ENCODE measurements around the gene COX5A. TPM values are rescaled to one million over a fixed set of nuclear protein-coding genes. Genes with fewer than 3 reads are reported as not detected.

The COX5A gene
- total and polyA plus RNA-seq, 2 donors (not counting 1 experiment from before 2014, with no cell fraction given): 53.3 to 77.3 TPM

DNA sequence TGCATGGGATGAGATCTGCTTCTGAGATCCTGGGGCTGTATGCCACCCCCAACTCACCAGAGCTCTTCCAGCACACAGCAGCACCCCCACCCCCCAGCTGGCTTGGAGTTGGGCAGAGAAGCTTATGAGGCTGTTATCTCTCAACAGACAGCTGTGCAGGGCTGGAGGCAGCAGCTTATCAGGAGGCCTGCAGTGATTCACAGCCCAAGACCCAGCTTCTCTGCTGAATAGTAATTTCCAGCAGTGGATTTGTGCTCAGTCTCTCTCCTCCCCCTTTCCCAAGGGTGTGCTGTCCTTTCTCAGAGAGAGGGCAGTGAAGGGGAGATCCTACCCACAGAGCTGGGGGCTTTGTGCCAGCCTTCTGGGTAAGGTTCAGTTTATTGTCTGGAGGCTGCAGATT, 16.6 kb upstream of the COX5A start:
- peaks cover 0 to 60% (median 28%) of the 10 kb centered on the region in 4 experiments for H3K27me3 ChIP-seq (replicated peaks in 1 of 4; ENCODE audit: control extremely low read depth in 1 of 4, control insufficient read depth in 3 of 4, insufficient read depth in 4 of 4, low read length in 3 of 4)
- POLR2A ChIA-PET: no interaction called here

GRCh38 chr15:74951006-74951405, 13.1 kb upstream of the COX5A start:
- H4K20me1 ChIP-seq (ENCODE audit: control insufficient read depth, insufficient read depth, low read length, poor library complexity, severe bottlenecking): peaks cover 20% of the 10 kb centered on the region
- H3K4me3 Mint-ChIP-seq: no peak overlapping the region
- no peak overlapping the region for H3K9ac ChIP-seq (ENCODE audit: low read length)
- H3K4me2 ChIP-seq (replicated peaks; ENCODE audit: low read depth, low read length, poor library complexity, severe bottlenecking): no peak overlapping the region
- H3K9me3 ChIP-seq (ENCODE audit: control extremely low read depth in 1 of 3, control insufficient read depth in 2 of 3, insufficient read depth in 1 of 3, low read length in 2 of 3): peaks cover 0 to 5% (median 0%) of the 10 kb centered on the region in 3 donors
- H3K4me1 ChIP-seq (ENCODE audit: control insufficient read depth in 2 of 2, insufficient read depth in 2 of 2, low read length in 2 of 2): peaks cover 12 to 14% of the 10 kb centered on the region in 2 donors
- H3K27ac ChIP-seq (ENCODE audit: low read length in 2 of 2): no peak overlapping the region
- peaks cover 10% of the 10 kb centered on the region for H3K4me1 Mint-ChIP-seq
- intact Hi-C loops (cut with micrococcal nuclease): no loop called here
- H3K27me3 Mint-ChIP-seq: peaks cover 7% of the 10 kb centered on the region
- CTCF ChIA-PET: interaction anchor here (0.5 to 4.1 kb wide), 41 partner anchors 8 to 579 kb away, joined by 3 to 87 read pairs (median 5); partner anchors contain the start of genes CLK3, COX5A and FAM219B
- H3K4me3 ChIP-seq (ENCODE audit: control extremely low read depth in 1 of 5, extremely low read depth in 1 of 5, insufficient read depth in 1 of 5, low read depth in 2 of 5, low read length in 4 of 5): no peak overlapping the region
- no peak overlapping the region for H3K27ac Mint-ChIP-seq
- DNase-seq (no peak), ATAC-seq (ENCODE audit: low read depth) (no peak)
- no peaks in the 10 kb centered on the region for H3K36me3 ChIP-seq (replicated peaks in 1 of 2; ENCODE audit: control extremely low read depth in 1 of 2, control insufficient read depth in 1 of 2, extremely low read depth in 1 of 2, insufficient read depth in 2 of 2, low read length in 1 of 2)
- POLR2A ChIA-PET: interaction anchor here (0.6 to 1.1 kb wide), 2 partner anchors 12 to 74 kb away, joined by 3 to 6 read pairs; no protein-coding TSS in a partner anchor
- peaks cover 0 to 29% (median 5%) of the 10 kb centered on the region in 4 experiments for H3K27me3 ChIP-seq (replicated peaks in 1 of 4; ENCODE audit: control extremely low read depth in 1 of 4, control insufficient read depth in 3 of 4, insufficient read depth in 4 of 4, low read length in 3 of 4)
- 83% methylated on average over 3 of the region's 3 CpGs for WGBS (ENCODE audit: insufficient coverage)
- TF ChIP-seq EZH2 (IDR thresholded peaks at IDR 0.05; ENCODE audit: borderline replicate concordance, insufficient read depth, low read depth, low read length, poor library complexity, severe bottlenecking) (no peak), CTCF (IDR thresholded peaks at IDR 0.05) (no peak)
- no peaks in the 10 kb centered on the region for H3K79me2 ChIP-seq (ENCODE audit: control insufficient read depth, insufficient read depth, low read length)
- no peak overlapping the region for H2AFZ ChIP-seq (ENCODE audit: insufficient read depth, low read depth, low read length, poor library complexity, severe bottlenecking)
- no peaks in the 10 kb centered on the region for H3K9me3 Mint-ChIP-seq (ENCODE audit: insufficient read depth)

More for the DNA sequence above, 16.6 kb upstream of the COX5A start:
- CTCF ChIA-PET: interaction anchor here (0.7 to 3.5 kb wide), 8 partner anchors 53 to 319 kb away, joined by 3 to 19 read pairs (median 4); partner anchors contain the start of genes CPLX3 and ULK3
- Histone ChIP-seq H3K27ac (ENCODE audit: low read length in 2 of 2) (no peak overlapping the region), H3K36me3 (replicated peaks in 1 of 2; ENCODE audit: control extremely low read depth in 1 of 2, control insufficient read depth in 1 of 2, extremely low read depth in 1 of 2, insufficient read depth in 2 of 2, low read length in 1 of 2) (no peaks in the 10 kb centered on the region), H3K9ac (ENCODE audit: low read length) (no peak overlapping the region), H2AFZ (ENCODE audit: insufficient read depth, low read depth, low read length, poor library complexity, severe bottlenecking) (no peak overlapping the region), H3K9me3 (ENCODE audit: control extremely low read depth in 1 of 3, control insufficient read depth in 2 of 3, insufficient read depth in 1 of 3, low read length in 2 of 3) (peaks cover 0 to 26% (median 0%) of the 10 kb centered on the region in 3 donors), H4K20me1 (ENCODE audit: control insufficient read depth, insufficient read depth, low read length, poor library complexity, severe bottlenecking) (peaks cover 26% of the 10 kb centered on the region), H3K4me1 (ENCODE audit: control insufficient read depth in 2 of 2, insufficient read depth in 2 of 2, low read length in 2 of 2) (peaks cover 38 to 43% of the 10 kb centered on the region in 2 donors), H3K4me2 (replicated peaks; ENCODE audit: low read depth, low read length, poor library complexity, severe bottlenecking) (no peak overlapping the region), H3K4me3 (ENCODE audit: control extremely low read depth in 1 of 5, extremely low read depth in 1 of 5, insufficient read depth in 1 of 5, low read depth in 2 of 5, low read length in 4 of 5) (no peak overlapping the region), H3K79me2 (ENCODE audit: control insufficient read depth, insufficient read depth, low read length) (no peaks in the 10 kb centered on the region)
- ATAC-seq (ENCODE audit: low read depth) (no peak), DNase-seq (no peak)
- peaks cover 24% of the 10 kb centered on the region for H3K27me3 Mint-ChIP-seq
- intact Hi-C loops (cut with micrococcal nuclease): no loop called here
- H3K9me3 Mint-ChIP-seq (ENCODE audit: insufficient read depth): no peaks in the 10 kb centered on the region
- peaks cover 32% of the 10 kb centered on the region for H3K4me1 Mint-ChIP-seq
- TF ChIP-seq CTCF (IDR thresholded peaks at IDR 0.05) (no peak), EZH2 (IDR thresholded peaks at IDR 0.05; ENCODE audit: borderline replicate concordance, insufficient read depth, low read depth, low read length, poor library complexity, severe bottlenecking) (no peak)
- peak overlapping the region; percentile 61 for H3K4me3 Mint-ChIP-seq
- no peak overlapping the region for H3K27ac Mint-ChIP-seq
